AG04450 (cell line): ENCODE data around the gene SHB. TPM values are rescaled to one million over a fixed set of nuclear protein-coding genes. Genes with fewer than 3 reads are reported as not detected.

Experiments
- CTCF ChIA-PET: fragments of 300-600, 350-600 bp; formaldehyde crosslinking; extraction: SDS; loops from one replicate; lab custom pipeline; 2022; ENCODE audit warnings: antibody characterized with exemption, inconsistent platforms; lab: Charles Lee
- POLR2A ChIA-PET: fragments of 350-600 bp; formaldehyde crosslinking; extraction: SDS; loops from one replicate; lab custom pipeline; 2021; ENCODE audit warnings: antibody characterized with exemption, inconsistent platforms; lab: Yijun Ruan, JAX
- DNase-seq: peaks from one replicate; pipeline ENCODE4 v3.0.0-alpha.2; 2011; ENCODE audit warnings: low read depth, low spot score
- H3K27ac ChIP-seq: one replicate; pipeline ENCODE4 v1.5.1; 2012; ENCODE audit warnings: low read depth, low read length, control low read depth
- H3K27me3 ChIP-seq: one replicate; pipeline ENCODE4 v1.6.0; 2012; ENCODE audit warnings: low read length; ENCODE audit not compliant: control insufficient read depth, insufficient read depth
- H3K4me3 ChIP-seq: 2 replicates; pipeline ENCODE4 v1.5.1; 2011; ENCODE audit warnings: mild to moderate bottlenecking, low read depth, low read length, control low read depth
- H3K9me3 ChIP-seq: 2 replicates; pipeline ENCODE4 v1.5.1; 2012; ENCODE audit warnings: low read length; ENCODE audit not compliant: control insufficient read depth, insufficient read depth
- CTCF ChIP-seq: IDR thresholded peaks from 2 replicates; pipeline ENCODE4 v1.5.1; 2011; ENCODE audit warnings: low read depth, low read length, control low read depth, inconsistent platforms
- polyA plus RNA-seq: library from polyadenylated mRNA; depleted of rRNA; stranded (reverse); fragments of >200 nt; gene quantifications from 2 replicates; pipeline ENCODE4 v1.2.3, GENCODE V29; 2011

Gene SHB
- polyA plus RNA-seq, 1 experiment = 16.7 TPM

DNA sequence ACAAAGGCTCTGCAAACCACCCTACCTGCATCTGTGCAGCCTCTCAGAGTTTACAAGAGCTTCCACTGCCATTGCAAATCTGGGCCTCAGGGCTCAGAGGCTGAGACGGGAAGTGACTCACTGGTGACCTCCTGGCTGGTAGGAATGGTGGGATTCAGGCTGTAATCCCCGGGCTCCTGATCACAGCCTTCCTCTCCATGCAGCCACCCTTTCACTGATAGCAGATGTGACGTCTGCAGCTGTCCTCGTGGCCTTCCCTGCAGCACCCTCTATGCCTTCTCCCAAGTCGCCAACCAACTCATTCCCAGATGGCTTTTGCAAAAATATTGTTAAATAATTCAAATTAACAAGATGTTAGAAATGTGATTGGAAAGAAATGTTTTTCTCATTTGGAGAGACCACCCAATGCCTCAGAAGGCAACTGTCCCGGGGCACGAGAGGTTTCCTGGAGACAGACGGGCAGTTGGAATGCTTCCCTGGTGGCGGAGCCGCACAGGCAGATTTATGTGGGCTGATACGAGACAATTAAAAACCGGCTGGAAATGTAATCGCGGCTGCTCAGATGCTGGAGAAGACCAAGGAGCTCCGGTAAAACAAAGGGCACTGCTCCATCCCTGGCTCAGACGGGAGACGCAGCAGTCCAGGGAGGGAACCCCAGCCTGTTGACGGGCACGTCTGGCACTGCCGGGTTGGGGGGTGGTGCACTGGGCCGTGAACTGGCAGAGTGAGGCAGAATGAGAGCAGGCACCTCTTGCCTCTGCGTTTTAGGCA, 130.7 kb downstream of the SHB start:
- 0 out of 2 replicates have a peak, but pooled peaks have one; percentile 7 for TF ChIP-seq CTCF
- ChIA-PET CTCF (interaction anchor here (0.9 to 1.7 kb wide), 3 partner anchors 25 to 150 kb away, joined by 3 to 11 read pairs (median 5); no protein-coding TSS in a partner anchor), POLR2A (interaction anchor here (0.5 kb wide), 1 partner anchor 218 kb away, joined by 11 read pairs; no protein-coding TSS in a partner anchor)
- DNase-seq = peak; percentile 41
- Histone ChIP-seq H3K27me3 (no peaks in the 10 kb centered on the region), H3K4me3 (peak overlapping the region; percentile 7), H3K27ac (peak overlapping the region; percentile 87), H3K9me3 (no peaks in the 10 kb centered on the region)

- CTCF ChIA-PET = interaction anchor here (0.5 to 1.7 kb wide), 3 partner anchors 24 to 243 kb away, joined by 4 to 11 read pairs (median 5); no protein-coding TSS in a partner anchor
- Histone ChIP-seq H3K27me3 (no peaks in the 10 kb centered on the region), H3K27ac (peak overlapping the region; percentile 87), H3K9me3 (no peaks in the 10 kb centered on the region), H3K4me3 (no peak overlapping the region)
- DNase-seq = no peak
- POLR2A ChIA-PET = interaction anchor here (0.5 kb wide), 1 partner anchor 20 kb away, joined by 3 read pairs; no protein-coding TSS in a partner anchor
- TF ChIP-seq CTCF = no peak
These were observed 131.7 kb downstream of the SHB start for GRCh38 chr9:37937366-37937765.

DNA sequence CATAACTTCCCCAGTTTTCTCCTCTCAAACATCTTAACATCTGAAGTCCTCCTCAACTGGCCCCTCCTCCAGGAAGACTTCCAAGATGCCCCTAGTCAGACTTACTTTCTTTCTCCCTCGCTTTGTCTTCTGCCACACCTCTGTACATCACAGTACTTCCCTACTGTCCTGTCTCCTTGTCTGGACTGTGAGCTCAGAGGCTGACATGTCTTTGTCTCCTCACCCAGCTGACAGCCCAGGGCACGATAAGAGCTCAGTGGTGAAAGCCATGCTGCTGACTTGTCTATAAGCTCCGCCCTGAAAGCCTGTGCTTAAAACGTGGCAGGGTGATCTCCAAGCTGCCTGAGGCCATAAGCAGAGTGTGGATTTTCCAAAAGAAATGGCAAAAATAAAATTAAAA, 132.1 kb downstream of the SHB start:
- CTCF ChIA-PET = interaction anchor here (0.5 to 1.7 kb wide), 4 partner anchors 23 to 244 kb away, joined by 4 to 11 read pairs (median 4); no protein-coding TSS in a partner anchor
- peak; percentile 29 for DNase-seq
- no peak overlapping the region for H3K27ac ChIP-seq

DNA sequence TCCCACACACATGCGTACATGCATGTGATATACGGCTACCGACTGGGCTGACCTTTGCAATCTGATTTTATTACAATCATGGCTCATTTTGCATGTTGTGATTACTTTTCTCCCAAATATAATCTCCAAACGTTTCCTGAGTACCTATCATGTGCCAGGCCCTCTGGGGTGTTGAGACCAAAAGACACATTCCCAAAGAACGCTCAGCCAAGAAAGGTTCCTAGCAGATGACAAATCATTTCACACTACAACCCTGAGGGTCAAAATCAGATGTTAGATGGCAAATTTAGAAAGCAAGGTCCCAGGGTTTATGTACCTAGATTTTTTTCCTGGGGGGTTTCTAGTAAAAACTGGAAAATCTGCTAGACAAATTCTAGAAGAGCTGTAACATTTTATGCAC, 132.7 kb downstream of the SHB start:
- Histone ChIP-seq H3K9me3 (no peaks in the 10 kb centered on the region), H3K27ac (no peak overlapping the region), H3K27me3 (no peaks in the 10 kb centered on the region), H3K4me3 (no peak overlapping the region)
- CTCF ChIA-PET = interaction anchor here (1.4 to 1.5 kb wide), 2 partner anchors 23 to 32 kb away, joined by 4 to 5 read pairs; no protein-coding TSS in a partner anchor
- TF ChIP-seq CTCF = no peak
- no peak for DNase-seq
- POLR2A ChIA-PET = no interaction called here

More for the DNA sequence above, 132.1 kb downstream of the SHB start:
- POLR2A ChIA-PET = no interaction called here
- no peaks in the 10 kb centered on the region for H3K9me3 ChIP-seq
- H3K27me3 ChIP-seq = no peaks in the 10 kb centered on the region
- H3K4me3 ChIP-seq = no peak overlapping the region
- TF ChIP-seq CTCF = no peak

DNA sequence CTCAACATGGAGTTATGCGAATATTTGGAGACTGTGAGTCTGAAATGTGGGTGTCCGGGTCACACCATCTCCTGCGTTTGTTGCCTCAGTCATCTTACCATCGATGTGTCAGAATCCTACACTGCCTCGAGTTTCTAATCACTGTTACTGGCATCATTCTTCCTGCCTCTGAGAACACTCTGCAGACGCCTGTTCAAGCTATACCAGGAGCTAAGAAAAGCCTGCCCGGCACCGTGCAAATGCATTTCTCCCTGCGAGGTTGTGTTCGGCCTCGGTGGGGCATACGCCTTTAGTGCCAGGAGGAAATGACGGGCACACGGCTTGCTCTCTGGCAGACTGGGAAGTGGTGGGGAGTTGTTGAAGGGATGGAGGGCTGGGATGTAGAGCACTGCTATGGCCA, 133.9 kb downstream of the SHB start:
- Histone ChIP-seq H3K27ac (no peak overlapping the region), H3K9me3 (no peaks in the 10 kb centered on the region), H3K4me3 (no peak overlapping the region), H3K27me3 (no peaks in the 10 kb centered on the region)
- TF ChIP-seq CTCF = no peak
- CTCF ChIA-PET = interaction anchor here (1.9 kb wide), 1 partner anchor 30 kb away, joined by 4 read pairs; no protein-coding TSS in a partner anchor
- POLR2A ChIA-PET = no interaction called here
- no peak for DNase-seq
